Nephron progenitor cell (in vitro differentiated cells): Measurements from ENCODE around the gene C1orf174.

Experiments
- DNase-seq: peaks from one replicate; pipeline ENCODE4 v3.0.0; 2021
- H3K27ac Mint-ChIP-seq: 2 replicates; pipeline ENCODE4 v1.8.0; 2021; ENCODE audit warnings: mild to moderate bottlenecking, moderate library complexity, mixed read lengths
- H3K27me3 Mint-ChIP-seq: 2 replicates; pipeline ENCODE4 v1.8.0; 2021; ENCODE audit warnings: mild to moderate bottlenecking, low read depth, mixed read lengths; ENCODE audit not compliant: poor library complexity
- H3K36me3 Mint-ChIP-seq: 2 replicates; pipeline ENCODE4 v1.8.0; 2021; ENCODE audit warnings: low read depth, mixed read lengths
- H3K4me1 Mint-ChIP-seq: 2 replicates; pipeline ENCODE4 v1.8.0; 2021; ENCODE audit warnings: mixed read lengths
- H3K4me3 Mint-ChIP-seq: 2 replicates; pipeline ENCODE4 v1.8.0; 2021; ENCODE audit warnings: mild to moderate bottlenecking, moderate library complexity, mixed read lengths
- H3K9me3 Mint-ChIP-seq: 2 replicates; pipeline ENCODE4 v1.8.0; 2021; ENCODE audit warnings: mild to moderate bottlenecking, moderate library complexity, mixed read lengths
- TF ChIP-seq, protein P1 (sequence below): fragments of 200-600 bp; sonication (generic); IDR thresholded peaks from 2 replicates; pipeline ENCODE4 v1.5.0; 2021; ENCODE audit warnings: antibody characterized with exemption

Gene C1orf174

DNA sequence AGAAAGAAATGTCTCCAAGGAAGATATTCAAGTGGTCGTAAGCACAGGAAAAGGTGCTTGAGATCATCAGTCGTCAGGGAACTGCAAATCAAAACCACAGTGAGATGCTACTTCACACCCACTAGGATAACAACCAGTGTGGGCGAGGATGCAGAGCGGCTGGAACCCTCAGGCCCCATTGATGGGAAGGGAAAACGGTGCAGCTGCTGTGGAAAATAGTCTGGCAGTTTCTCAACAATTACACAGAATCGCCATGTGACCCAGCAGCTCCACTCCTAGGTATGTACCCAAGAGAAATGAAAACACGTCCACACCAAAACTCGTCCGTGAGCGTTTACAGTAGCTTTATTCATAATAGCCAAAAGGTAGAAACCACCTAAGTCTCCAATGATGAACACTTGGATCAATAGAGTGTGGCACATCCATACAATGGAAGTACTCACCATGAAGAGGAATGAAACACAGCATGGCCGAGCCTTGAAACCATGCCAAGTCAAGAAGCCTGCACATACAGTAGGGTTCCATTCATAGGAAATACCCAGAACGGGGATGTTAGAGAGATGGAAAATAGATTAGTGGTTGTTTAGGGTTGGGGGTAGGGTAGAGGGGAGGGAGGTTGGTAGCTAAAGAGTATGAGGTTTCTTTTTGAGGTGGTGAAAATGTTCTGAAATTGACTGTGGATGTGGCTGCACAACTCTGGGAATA, 36.7 kb downstream of the C1orf174 start:
- peaks cover 16% of the 10 kb centered on the region for H3K4me1 Mint-ChIP-seq
- no peaks in the 10 kb centered on the region for H3K9me3 Mint-ChIP-seq
- H3K36me3 Mint-ChIP-seq, result peaks cover 28% of the 10 kb centered on the region
- H3K27ac Mint-ChIP-seq, result no peak overlapping the region
- no peak for DNase-seq
- H3K27me3 Mint-ChIP-seq, result peaks cover 15% of the 10 kb centered on the region
- TF ChIP-seq, protein P1, sequence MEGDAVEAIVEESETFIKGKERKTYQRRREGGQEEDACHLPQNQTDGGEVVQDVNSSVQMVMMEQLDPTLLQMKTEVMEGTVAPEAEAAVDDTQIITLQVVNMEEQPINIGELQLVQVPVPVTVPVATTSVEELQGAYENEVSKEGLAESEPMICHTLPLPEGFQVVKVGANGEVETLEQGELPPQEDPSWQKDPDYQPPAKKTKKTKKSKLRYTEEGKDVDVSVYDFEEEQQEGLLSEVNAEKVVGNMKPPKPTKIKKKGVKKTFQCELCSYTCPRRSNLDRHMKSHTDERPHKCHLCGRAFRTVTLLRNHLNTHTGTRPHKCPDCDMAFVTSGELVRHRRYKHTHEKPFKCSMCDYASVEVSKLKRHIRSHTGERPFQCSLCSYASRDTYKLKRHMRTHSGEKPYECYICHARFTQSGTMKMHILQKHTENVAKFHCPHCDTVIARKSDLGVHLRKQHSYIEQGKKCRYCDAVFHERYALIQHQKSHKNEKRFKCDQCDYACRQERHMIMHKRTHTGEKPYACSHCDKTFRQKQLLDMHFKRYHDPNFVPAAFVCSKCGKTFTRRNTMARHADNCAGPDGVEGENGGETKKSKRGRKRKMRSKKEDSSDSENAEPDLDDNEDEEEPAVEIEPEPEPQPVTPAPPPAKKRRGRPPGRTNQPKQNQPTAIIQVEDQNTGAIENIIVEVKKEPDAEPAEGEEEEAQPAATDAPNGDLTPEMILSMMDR, result no peak
- H3K4me3 Mint-ChIP-seq, result no peak overlapping the region

DNA sequence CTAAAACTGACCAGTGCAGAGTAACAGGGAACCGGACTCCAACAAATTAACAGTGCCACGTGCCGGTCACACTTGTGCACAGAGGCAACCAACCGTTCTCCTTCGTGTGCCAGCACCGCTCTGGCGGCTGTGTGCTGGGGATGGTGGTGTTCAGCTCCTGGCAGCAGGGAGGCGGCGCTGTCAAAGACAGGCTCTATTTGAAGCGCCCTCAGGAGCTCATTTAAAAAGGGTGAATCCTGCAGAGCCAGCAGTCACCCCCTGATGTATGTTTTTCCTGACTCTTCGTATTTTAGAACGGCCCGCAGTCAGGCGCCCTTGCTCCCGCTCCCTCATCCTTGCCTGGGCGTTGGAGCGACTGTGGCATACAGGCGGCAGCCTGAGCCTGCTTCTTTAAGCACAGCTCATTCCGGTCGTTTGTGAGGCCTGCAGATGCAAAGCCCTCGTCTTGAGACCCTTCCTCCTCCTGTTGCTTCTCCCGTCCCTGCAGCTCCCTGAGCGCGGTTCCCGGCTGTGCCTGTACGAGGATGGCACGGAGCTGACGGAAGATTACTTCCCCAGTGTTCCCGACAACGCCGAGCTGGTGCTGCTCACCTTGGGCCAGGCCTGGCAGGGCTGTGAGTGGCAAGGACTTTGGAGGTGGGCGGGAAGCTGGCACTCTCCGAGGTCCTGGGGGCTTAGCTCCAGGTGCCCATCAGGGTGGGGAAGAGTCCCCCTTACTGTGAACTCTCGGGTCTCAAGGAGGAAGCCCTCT, 41.7 kb downstream of the C1orf174 start:
- Mint-ChIP-seq H3K27me3 (peaks cover 17% of the 10 kb centered on the region), H3K36me3 (peaks cover 14% of the 10 kb centered on the region), H3K27ac (no peak overlapping the region), H3K9me3 (no peaks in the 10 kb centered on the region), H3K4me1 (peaks cover 27% of the 10 kb centered on the region), H3K4me3 (peak overlapping the region; percentile 95)
- TF ChIP-seq, protein P1, result no peak
- DNase-seq, result peak; percentile 25

DNA sequence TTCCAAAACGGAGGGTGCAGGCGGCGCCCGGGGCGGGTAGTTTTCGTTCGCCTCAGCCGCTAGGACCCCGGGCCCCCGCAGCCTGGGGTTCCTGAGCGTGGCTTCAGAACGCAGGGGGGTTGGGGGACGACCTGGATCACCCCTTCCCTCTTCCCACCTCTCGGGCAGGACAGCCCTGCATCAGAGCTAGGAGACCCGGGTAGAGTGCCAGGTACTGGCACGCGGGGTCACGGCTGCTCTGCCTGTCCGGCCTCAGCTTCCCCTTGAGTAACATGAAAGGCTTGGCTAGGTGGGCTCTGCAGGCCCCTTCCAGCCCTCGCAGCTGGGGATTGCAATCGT, 42.3 kb downstream of the C1orf174 start:
- H3K36me3 Mint-ChIP-seq, result peaks cover 14% of the 10 kb centered on the region
- H3K27me3 Mint-ChIP-seq, result peaks cover 17% of the 10 kb centered on the region
- DNase-seq, result no peak
- H3K27ac Mint-ChIP-seq, result no peak overlapping the region
- no peaks in the 10 kb centered on the region for H3K9me3 Mint-ChIP-seq
- H3K4me1 Mint-ChIP-seq, result peaks cover 27% of the 10 kb centered on the region
- peak overlapping the region; percentile 95 for H3K4me3 Mint-ChIP-seq
- TF ChIP-seq, protein P1, result no peak

DNA sequence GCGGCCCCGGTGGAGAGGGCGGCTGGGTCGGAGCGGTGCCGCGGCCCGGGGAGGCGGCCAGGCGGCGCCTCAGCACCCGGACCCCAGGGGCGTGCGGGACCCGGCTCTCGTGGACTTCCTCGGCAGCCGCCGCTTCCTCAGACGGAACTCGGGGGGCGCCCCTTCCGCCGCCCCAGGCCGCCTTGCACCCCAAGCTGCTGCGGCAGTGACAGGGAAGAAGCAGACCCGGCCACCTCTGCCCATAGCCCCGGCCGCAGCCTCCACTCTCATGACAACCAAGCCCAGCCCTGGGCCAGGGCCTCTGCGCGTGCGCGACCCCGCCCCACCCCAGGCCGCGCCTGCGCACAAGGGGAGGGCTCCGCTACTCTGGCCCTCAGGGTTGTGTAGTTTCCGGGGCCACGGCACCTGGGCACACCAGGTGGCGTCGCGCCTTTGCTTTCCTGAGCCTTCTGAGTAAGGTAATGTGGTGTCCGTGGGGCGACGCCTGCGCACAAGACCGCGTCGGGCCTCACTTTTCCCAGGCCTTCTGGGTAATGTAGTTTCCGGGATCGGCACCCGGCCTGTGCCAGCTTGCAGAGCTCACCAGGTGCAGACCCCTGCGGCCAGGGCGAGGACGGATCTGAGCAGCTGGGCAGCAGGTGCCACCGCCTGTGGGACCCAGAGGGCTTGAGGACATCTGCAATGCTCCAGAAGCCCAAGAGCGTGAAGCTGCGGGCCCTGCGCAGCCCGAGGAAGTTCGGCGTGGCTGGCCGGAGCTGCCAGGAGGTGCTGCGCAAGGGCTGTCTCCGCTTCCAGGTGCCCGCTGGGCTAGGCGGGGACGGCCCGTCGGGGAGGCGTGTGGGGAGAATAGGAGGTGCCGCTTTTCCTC, 42.9 kb downstream of the C1orf174 start, which contains the start of the genes CEP104 and DFFB:
Gene CEP104 (minus strand): TSS at position 289 of the 868 bp plus-strand sequence. CDS start 4,804 bp downstream, outside the sequence.
Gene DFFB (plus strand): TSS at position 554 of the 868 bp plus-strand sequence. CDS start 128 bp downstream, at position 682.
- Mint-ChIP-seq H3K36me3 (peaks cover 14% of the 10 kb centered on the region), H3K4me1 (peaks cover 27% of the 10 kb centered on the region), H3K4me3 (peak within 1 kb of the TSS; percentile 95), H3K27me3 (peaks cover 17% of the 10 kb centered on the region), H3K9me3 (no peaks in the 10 kb centered on the region), H3K27ac (no peak within 1 kb of the TSS)
- DNase-seq, result peak; percentile 93
- TF ChIP-seq, protein P1, result no peak

DNA sequence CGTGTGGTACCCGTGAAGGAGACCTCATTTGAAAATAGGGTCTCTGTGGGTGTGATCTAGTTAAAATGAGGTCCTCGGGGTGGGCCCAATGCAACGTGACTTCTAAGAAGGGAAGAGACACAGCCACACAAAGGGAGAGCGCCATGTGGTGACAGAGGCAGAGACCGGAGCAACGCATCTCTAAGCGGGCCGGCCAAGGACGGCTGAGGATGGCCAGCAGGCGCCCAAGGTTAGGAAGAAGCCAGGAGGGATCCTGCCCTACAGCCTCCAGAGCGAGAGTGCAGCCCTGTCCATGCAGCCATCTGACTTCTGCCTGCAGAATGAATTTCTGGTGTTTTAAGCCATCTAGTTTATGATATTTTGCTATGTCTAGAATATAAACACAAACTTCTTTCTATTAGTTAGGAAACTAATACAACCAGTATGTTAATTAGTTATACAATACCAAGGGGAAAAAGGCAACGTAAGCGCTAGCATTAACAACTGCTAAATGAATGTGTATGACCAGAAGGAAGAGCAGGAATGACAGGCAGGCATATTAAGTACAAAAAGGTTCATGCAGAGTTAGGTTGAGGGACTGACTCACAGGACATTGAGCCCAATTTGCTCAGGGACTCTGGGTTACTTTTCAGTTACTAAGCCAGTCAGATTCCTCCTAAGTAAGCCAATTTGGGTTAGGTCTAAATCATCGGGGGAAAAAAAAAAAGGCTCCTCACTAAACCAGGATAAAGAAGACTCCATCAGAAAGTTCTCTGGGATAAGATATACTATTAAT, 47.2 kb downstream of the C1orf174 start:
- Mint-ChIP-seq H3K4me3 (no peak overlapping the region), H3K27ac (no peak overlapping the region), H3K36me3 (peaks cover 7% of the 10 kb centered on the region), H3K27me3 (peaks cover 6% of the 10 kb centered on the region), H3K4me1 (peaks cover 14% of the 10 kb centered on the region), H3K9me3 (no peaks in the 10 kb centered on the region)
- TF ChIP-seq, protein P1, result no peak
- DNase-seq, result no peak
